ENCODE results near the gene CNGA4. TPM values are rescaled to one million over a fixed set of nuclear protein-coding genes. Genes with fewer than 3 reads are reported as not detected.

The CNGA4 gene
- polyA plus RNA-seq, 2 of the 4 experiments (the other 2 are of a cell fraction): 0.10 to 0.12 TPM

DNA sequence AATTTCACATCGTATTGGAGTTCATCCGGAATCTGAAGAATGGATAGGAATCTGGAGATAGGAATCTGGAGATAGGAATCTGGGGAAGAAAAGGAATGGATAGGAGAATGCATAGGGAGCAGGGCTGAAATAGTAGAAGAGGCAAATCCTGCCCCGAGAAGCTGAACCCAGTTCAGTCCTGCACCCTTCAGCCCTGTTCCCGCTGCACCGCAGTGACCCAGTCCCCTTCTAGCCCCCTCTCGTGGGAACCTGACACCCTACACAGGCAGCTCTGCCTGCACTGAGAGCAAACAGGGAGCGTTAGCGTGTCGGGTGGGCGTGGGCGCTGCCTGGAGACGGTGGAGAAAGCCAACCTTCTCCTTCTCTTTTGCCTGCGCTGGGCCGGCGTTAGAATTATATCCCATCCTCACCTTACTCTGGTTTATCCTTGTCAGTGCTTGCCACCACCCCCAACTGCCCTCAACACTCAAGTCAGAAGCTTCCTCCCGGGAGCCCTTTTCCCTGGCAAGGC lies 19.7 kb downstream of the CNGA4 start:
- ChIA-PET CTCF (interaction anchor here (0.9 to 3.1 kb wide), 3 partner anchors 7 to 104 kb away, joined by 3 to 18 read pairs (median 6); no protein-coding TSS in a partner anchor), POLR2A (no interaction called here)
- H3K9me3 ChIP-seq: no peaks in the 10 kb centered on the region; the same call in 2 of the 3 replicates
- DNase-seq (ENCODE audit: low read depth in 1 of 2, low spot score in 1 of 2) (no peak), FAIRE-seq (no peak), ATAC-seq (peak in 1 of 2 experiments; percentile 39; a peak in 3 of 6 replicates)
- no peaks in the 10 kb centered on the region; the same call in 2 of the 3 replicates for H3K4me1 ChIP-seq
- H3K27ac ChIP-seq: no peak overlapping the region
- TF ChIP-seq POLR2AphosphoS2 (conservative IDR thresholded peaks at IDR 0.05; ENCODE audit: low read length): no peak
- no peak for TF ChIP-seq CEBPB (IDR thresholded peaks at IDR 0.05)
- TF ChIP-seq, protein P1, sequence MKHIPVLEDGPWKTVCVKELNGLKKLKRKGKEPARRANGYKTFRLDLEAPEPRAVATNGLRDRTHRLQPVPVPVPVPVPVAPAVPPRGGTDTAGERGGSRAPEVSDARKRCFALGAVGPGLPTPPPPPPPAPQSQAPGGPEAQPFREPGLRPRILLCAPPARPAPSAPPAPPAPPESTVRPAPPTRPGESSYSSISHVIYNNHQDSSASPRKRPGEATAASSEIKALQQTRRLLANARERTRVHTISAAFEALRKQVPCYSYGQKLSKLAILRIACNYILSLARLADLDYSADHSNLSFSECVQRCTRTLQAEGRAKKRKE (CRISPR knock-in tag; IDR thresholded peaks at IDR 0.05; ENCODE audit: low read depth): no peak
- peak overlapping the region; percentile 97 for H3K4me2 ChIP-seq
- peak overlapping the region; percentile 47 for H3K4me3 ChIP-seq
- 30% methylated on average over 16 of the region's 16 CpGs for whole genome bisulfite sequencing (ENCODE audit: missing lambda C conversion rate)

DNA sequence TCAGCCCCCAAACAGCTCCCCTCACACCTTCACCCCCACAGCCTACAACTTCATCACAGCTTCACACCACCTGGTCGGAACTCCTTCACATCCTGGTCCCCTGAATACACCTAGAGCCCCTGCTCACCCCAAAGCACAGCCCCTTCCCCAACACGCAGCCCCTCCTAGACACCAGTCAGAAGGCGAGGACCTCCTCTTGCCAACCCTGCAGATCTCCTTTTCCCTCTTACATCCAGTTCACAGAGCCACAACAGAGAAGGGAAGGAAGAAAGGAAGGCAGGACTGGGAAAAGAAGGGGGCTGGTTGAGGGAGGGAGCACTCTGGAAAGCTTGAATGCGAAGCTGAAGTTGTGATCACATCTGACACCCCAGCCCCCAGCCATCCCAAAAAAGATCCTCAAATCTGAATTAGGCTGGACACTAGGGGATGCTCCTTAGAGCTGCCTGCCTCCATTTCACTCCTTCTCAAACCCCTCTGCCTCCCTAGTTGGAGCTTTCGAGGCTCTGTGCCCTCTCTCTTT lies 21.4 kb downstream of the CNGA4 start:
- TF ChIP-seq KDM1A (IDR thresholded peaks at IDR 0.05; ENCODE audit: low read depth) (no peak), MAZ (IDR thresholded peaks at IDR 0.05; ENCODE audit: borderline replicate concordance, low read depth, low read length) (no peak), MAFK (IDR thresholded peaks at IDR 0.05; ENCODE audit: partially characterized antibody) (no peak), SREBF2 (IDR thresholded peaks at IDR 0.05) (no peak), POLR2AphosphoS2 (conservative IDR thresholded peaks at IDR 0.05; ENCODE audit: low read length) (no peak), HOXB13 (CRISPR knock-in tag; IDR thresholded peaks at IDR 0.05; ENCODE audit: low read depth) (no peak), TFCP2L1 (CRISPR knock-in tag; IDR thresholded peaks at IDR 0.05) (no peak), BHLHE40 (IDR thresholded peaks at IDR 0.05; ENCODE audit: low read depth, low read length) (no peak)
- TF ChIP-seq, protein P2, sequence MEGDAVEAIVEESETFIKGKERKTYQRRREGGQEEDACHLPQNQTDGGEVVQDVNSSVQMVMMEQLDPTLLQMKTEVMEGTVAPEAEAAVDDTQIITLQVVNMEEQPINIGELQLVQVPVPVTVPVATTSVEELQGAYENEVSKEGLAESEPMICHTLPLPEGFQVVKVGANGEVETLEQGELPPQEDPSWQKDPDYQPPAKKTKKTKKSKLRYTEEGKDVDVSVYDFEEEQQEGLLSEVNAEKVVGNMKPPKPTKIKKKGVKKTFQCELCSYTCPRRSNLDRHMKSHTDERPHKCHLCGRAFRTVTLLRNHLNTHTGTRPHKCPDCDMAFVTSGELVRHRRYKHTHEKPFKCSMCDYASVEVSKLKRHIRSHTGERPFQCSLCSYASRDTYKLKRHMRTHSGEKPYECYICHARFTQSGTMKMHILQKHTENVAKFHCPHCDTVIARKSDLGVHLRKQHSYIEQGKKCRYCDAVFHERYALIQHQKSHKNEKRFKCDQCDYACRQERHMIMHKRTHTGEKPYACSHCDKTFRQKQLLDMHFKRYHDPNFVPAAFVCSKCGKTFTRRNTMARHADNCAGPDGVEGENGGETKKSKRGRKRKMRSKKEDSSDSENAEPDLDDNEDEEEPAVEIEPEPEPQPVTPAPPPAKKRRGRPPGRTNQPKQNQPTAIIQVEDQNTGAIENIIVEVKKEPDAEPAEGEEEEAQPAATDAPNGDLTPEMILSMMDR (IDR thresholded peaks at IDR 0.05): no peak
- TF ChIP-seq, protein P3, sequence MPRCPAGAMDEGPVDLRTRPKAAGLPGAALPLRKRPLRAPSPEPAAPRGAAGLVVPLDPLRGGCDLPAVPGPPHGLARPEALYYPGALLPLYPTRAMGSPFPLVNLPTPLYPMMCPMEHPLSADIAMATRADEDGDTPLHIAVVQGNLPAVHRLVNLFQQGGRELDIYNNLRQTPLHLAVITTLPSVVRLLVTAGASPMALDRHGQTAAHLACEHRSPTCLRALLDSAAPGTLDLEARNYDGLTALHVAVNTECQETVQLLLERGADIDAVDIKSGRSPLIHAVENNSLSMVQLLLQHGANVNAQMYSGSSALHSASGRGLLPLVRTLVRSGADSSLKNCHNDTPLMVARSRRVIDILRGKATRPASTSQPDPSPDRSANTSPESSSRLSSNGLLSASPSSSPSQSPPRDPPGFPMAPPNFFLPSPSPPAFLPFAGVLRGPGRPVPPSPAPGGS (IDR thresholded peaks at IDR 0.05): no peak
- ChIA-PET CTCF (interaction anchor here (1.0 to 3.1 kb wide), 9 partner anchors 8 to 119 kb away, joined by 3 to 18 read pairs (median 4); no protein-coding TSS in a partner anchor), POLR2A (no interaction called here)
- DNase-seq (ENCODE audit: low read depth in 1 of 2, low spot score in 1 of 2) (no peak), ATAC-seq (no peak), FAIRE-seq (no peak)
- H3K4me2 ChIP-seq: peak overlapping the region; percentile 97; the same call in 1 of the 3 replicates
- no peak overlapping the region for H3K27ac ChIP-seq
- H3K4me1 ChIP-seq: no peaks in the 10 kb centered on the region; the same call in 2 of the 3 replicates
- H3K9me3 ChIP-seq: no peaks in the 10 kb centered on the region; the same call in 2 of the 3 replicates
- WGBS (ENCODE audit: missing lambda C conversion rate): 57% methylated on average over 5 of the region's 5 CpGs
- no peak overlapping the region; the same call in 1 of the 3 replicates for H3K4me3 ChIP-seq

DNA sequence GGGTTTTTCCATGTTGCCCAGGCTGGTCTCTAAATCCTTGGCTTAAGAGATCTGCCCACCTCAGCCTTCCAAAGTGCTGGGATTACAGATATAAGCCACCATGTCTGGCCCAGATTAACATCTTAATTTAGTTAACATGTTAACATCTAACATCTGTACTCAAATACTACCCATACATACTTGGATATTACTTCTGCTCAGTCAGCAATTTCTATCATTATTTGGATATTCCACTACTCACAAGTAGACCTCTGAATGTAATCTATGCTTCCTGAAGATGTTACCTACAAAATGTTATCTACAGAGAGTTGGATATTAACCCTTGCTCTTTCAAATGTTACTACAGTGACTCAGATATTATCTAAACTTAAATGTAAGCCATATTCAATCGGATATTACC lies 24.8 kb downstream of the CNGA4 start:
- no peak overlapping the region for H3K27ac ChIP-seq
- CTCF ChIA-PET: interaction anchor here (1.7 kb wide), 1 partner anchor 12 kb away, joined by 9 read pairs; no protein-coding TSS in a partner anchor
- TF ChIP-seq FOXS1 (CRISPR knock-in tag; IDR thresholded peaks at IDR 0.05) (no peak), MAFK (IDR thresholded peaks at IDR 0.05; ENCODE audit: partially characterized antibody) (peak; percentile 98)
- no peak overlapping the region for H3K4me3 ChIP-seq
- 73% methylated on average over 1 of the region's 1 CpG for WGBS (ENCODE audit: missing lambda C conversion rate)
- ATAC-seq (no peak), FAIRE-seq (no peak), DNase-seq (ENCODE audit: low read depth in 1 of 2, low spot score in 1 of 2) (no peak)
- no peaks in the 10 kb centered on the region; the same call in 2 of the 3 replicates for H3K4me1 ChIP-seq
- no peaks in the 10 kb centered on the region; the same call in 2 of the 3 replicates for H3K9me3 ChIP-seq
- H3K4me2 ChIP-seq: no peak overlapping the region
- POLR2A ChIA-PET: no interaction called here

DNA sequence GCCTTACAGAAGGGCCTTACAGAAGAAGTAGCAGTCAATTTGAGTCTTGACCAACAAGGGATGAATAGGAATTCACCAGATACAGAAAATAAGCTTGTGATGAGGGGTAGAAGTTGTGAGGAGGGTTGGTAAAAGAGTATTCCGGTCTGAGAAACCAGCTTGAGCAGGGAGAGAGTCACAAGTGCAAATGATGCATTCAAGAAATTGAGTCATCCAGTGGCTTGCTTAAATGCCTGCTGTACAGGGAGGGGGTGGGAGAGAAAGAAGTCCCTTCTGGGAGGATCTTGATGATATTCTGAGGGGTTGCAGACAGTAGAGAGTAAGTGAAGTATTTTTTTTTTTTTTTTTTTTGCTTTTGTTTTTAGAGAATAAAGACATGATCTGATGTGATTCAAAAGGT lies 29.9 kb downstream of the CNGA4 start:
- Histone ChIP-seq H3K4me1 (no peaks in the 10 kb centered on the region), H3K4me2 (no peak overlapping the region), H3K9me3 (no peaks in the 10 kb centered on the region), H3K27ac (no peak overlapping the region), H3K4me3 (no peak overlapping the region)
- DNase-seq (ENCODE audit: low read depth in 1 of 2, low spot score in 1 of 2) (no peak), FAIRE-seq (no peak), ATAC-seq (no peak)
- CTCF ChIA-PET: interaction anchor here (1.7 to 1.9 kb wide), 2 partner anchors 18 to 85 kb away, joined by 5 to 7 read pairs; no protein-coding TSS in a partner anchor
- POLR2A ChIA-PET: no interaction called here
- no peak for TF ChIP-seq KDM5A (IDR thresholded peaks at IDR 0.05)
- TF ChIP-seq ESRRA (IDR thresholded peaks at IDR 0.05; ENCODE audit: borderline replicate concordance, low read length): no peak
- WGBS (ENCODE audit: missing lambda C conversion rate): 14% methylated on average over 1 of the region's 1 CpG

Data from A549 (cell line).